CD14-positive monocyte (primary cell): Measurements from ENCODE around the gene UQCRH. TPM values are rescaled to one million over a fixed set of nuclear protein-coding genes. Genes with fewer than 3 reads are reported as not detected.
"Not testable (repeated sequence)": the region's sequence is repeated elsewhere in the genome, so short reads cannot be mapped to it uniquely, and the experiment has no call there.

Experiments used
- DNase-seq, 3 donors: peaks; one replicate each; pipeline ENCODE4 v3.0.0-alpha.2; 2011 to 2022
- H2AFZ ChIP-seq: 2 replicates; pipeline ENCODE4 v1.6.0; 2012; ENCODE audit warnings: mild to moderate bottlenecking, low read depth, low read length, inconsistent platforms; ENCODE audit not compliant: insufficient read depth, poor library complexity, severe bottlenecking
- H3K27ac ChIP-seq, 2 donors: 1 replicate in 1 of 2; 2 replicates in 1 of 2; pipeline ENCODE4 v1.5.1; 2012 to 2013; ENCODE audit warnings: low read length in 2 of 2, control low read depth in 1 of 2, inconsistent platforms in 1 of 2, low read depth in 1 of 2, mild to moderate bottlenecking in 1 of 2
- H3K27me3 ChIP-seq, 2 donors: one replicate each; pipeline versions ENCODE4 v1.6.0 to v1.6.1; 2011 to 2013; ENCODE audit warnings: low read length in 2 of 2; ENCODE audit not compliant: control insufficient read depth in 2 of 2, insufficient read depth in 2 of 2
- H3K36me3 ChIP-seq, 2 donors: replicated peaks in 1 of 2; 1 replicate in 1 of 2; 2 replicates in 1 of 2; pipeline versions ENCODE4 v1.5.1 to v1.6.1; 2012 to 2013; ENCODE audit warnings: low read length in 2 of 2, control low read depth in 1 of 2, inconsistent platforms in 1 of 2, mild to moderate bottlenecking in 1 of 2; ENCODE audit not compliant: insufficient read depth in 2 of 2, control insufficient read depth in 1 of 2
- H3K4me1 ChIP-seq, 2 donors: 1 replicate in 1 of 2; 2 replicates in 1 of 2; pipeline versions ENCODE4 v1.5.1 to v1.6.1; 2012 to 2013; ENCODE audit warnings: low read length in 2 of 2, control low read depth in 1 of 2, inconsistent platforms in 1 of 2, mild to moderate bottlenecking in 1 of 2, moderate library complexity in 1 of 2; ENCODE audit not compliant: insufficient read depth in 2 of 2, control insufficient read depth in 1 of 2
- H3K4me2 ChIP-seq: replicated peaks from 2 replicates; pipeline ENCODE3; 2012; ENCODE audit warnings: low read length, moderate library complexity, mild to moderate bottlenecking; ENCODE audit not compliant: poor library complexity, severe bottlenecking; ENCODE audit errors: extremely low read depth
- H3K4me3 ChIP-seq, 3 experiments: fragments of 200-600 bp in 1 of 3; sonication (generic) in 1 of 3; replicated peaks in 1 of 3; 1 replicate in 2 of 3; 2 replicates in 1 of 3; pipeline ENCODE4 v1.5.1; 2011 to 2013; ENCODE audit warnings: low read length in 3 of 3, mild to moderate bottlenecking in 3 of 3, control low read depth in 2 of 3, low read depth in 2 of 3, inconsistent platforms in 1 of 3, moderate library complexity in 1 of 3
- H3K79me2 ChIP-seq: 2 replicates; pipeline ENCODE4 v1.6.0; 2012; ENCODE audit warnings: mild to moderate bottlenecking, control low read depth, inconsistent platforms, low read length, moderate library complexity; ENCODE audit not compliant: insufficient read depth
- H3K9ac ChIP-seq: 2 replicates; pipeline ENCODE4 v1.6.0; 2017; ENCODE audit warnings: low read length, mild to moderate bottlenecking; ENCODE audit not compliant: insufficient read depth, poor library complexity, severe bottlenecking
- H3K9me3 ChIP-seq, 2 donors: replicated peaks in 1 of 2; 1 replicate in 1 of 2; 2 replicates in 1 of 2; pipeline versions ENCODE4 v1.5.1 to v1.6.1; 2012 to 2013; ENCODE audit warnings: low read length in 2 of 2, control low read depth in 1 of 2; ENCODE audit not compliant: control insufficient read depth in 1 of 2, insufficient read depth in 1 of 2
- H4K20me1 ChIP-seq: 2 replicates; pipeline ENCODE4 v1.6.0; 2012; ENCODE audit warnings: mild to moderate bottlenecking, low read length, control low read depth, moderate library complexity; ENCODE audit not compliant: insufficient read depth
- H3K27ac Mint-ChIP-seq, 7 donors: one replicate each; pipeline ENCODE4 v1.8.0; 2020; ENCODE audit warnings: mild to moderate bottlenecking in 7 of 7, mixed read lengths in 7 of 7, moderate library complexity in 6 of 7, inconsistent platforms in 2 of 7
- H3K27me3 Mint-ChIP-seq, 3 donors: one replicate each; pipeline ENCODE4 v1.8.0; 2021 to 2022; ENCODE audit warnings: low read depth in 3 of 3, mild to moderate bottlenecking in 3 of 3, mixed read lengths in 3 of 3, moderate library complexity in 3 of 3, inconsistent platforms in 1 of 3
- H3K36me3 Mint-ChIP-seq, 2 donors: one replicate each; pipeline ENCODE4 v1.8.0; 2020; ENCODE audit warnings: mixed read lengths in 2 of 2, inconsistent platforms in 1 of 2, mild to moderate bottlenecking in 1 of 2
- H3K4me1 Mint-ChIP-seq: one replicate; pipeline ENCODE4 v1.8.0; 2020; ENCODE audit warnings: mild to moderate bottlenecking, mixed read lengths
- H3K4me3 Mint-ChIP-seq, 2 donors: one replicate each; pipeline ENCODE4 v1.8.0; 2020; ENCODE audit warnings: mild to moderate bottlenecking in 2 of 2, mixed read lengths in 2 of 2, moderate library complexity in 1 of 2
- H3K9me3 Mint-ChIP-seq, 7 donors: one replicate each; pipeline ENCODE4 v1.8.0; 2020 to 2022; ENCODE audit warnings: mixed read lengths in 7 of 7, mild to moderate bottlenecking in 6 of 7, moderate library complexity in 6 of 7, inconsistent platforms in 2 of 7
- WGBS: methylation state at CpG from one replicate; pipeline ENCODE4 v1.1.5; 2013; ENCODE audit warnings: missing lambda C conversion rate; ENCODE audit not compliant: insufficient coverage; 5-methylcytosine and 5-hydroxymethylcytosine counted together
- intact Hi-C, 2 donors: fragments of 100-400 bp; cut with micrococcal nuclease; formaldehyde crosslinking; loops; one replicate each; pipeline versions ENCODE4 v1.15.0 to v1.15.1; 2023
- polyA plus RNA-seq, 3 donors: library from polyadenylated mRNA; depleted of rRNA in 1 of 3; unstranded in 2 of 3; stranded (reverse) in 1 of 3; fragments of 300-500 nt in 2 of 3; fragments of >200 nt in 1 of 3; fragmentation: Illumina TruSeq in 2 of 3; gene quantifications; 1 replicate in 2 of 3; 2 replicates in 1 of 3; pipeline ENCODE4 v1.2.3, GENCODE V29; 2012 to 2021
- TF ChIP-seq, protein P1 (sequence below): fragments of 200-600 bp; IDR thresholded peaks from one replicate; pipeline ENCODE4 v1.8.0; 2022; ENCODE audit warnings: antibody characterized with exemption, mild to moderate bottlenecking

The UQCRH gene
- polyA plus RNA-seq, 3 donors = 261 to 341 (median 266) TPM

DNA sequence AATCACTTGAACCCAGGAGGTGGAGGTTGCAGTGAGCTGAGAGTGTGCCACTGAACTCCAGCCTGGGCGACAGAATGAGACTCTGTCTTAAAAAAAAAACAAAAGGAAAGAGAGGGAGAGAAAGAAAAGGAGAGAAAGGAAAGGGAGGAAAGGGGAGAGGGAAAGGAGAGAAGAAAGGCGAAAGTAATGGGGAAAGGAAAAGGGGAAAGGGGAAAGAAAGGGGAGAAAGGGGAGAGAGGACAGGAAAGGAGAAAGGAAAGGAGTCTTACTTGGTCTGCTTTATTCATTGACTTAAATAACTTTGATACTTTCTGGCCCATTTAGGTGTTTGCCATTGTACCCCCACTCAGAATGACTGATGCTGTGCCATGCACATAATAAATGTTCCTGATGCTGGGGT, 48.9 kb downstream of the UQCRH start:
- H3K79me2 ChIP-seq = no peaks in the 10 kb centered on the region
- intact Hi-C loops = loop anchor here (5.0 kb wide), 2 partner anchors 40 to 105 kb away; partner anchors contain the start of gene RAD54L (in 1 of the 2)
- TF ChIP-seq, protein P1, sequence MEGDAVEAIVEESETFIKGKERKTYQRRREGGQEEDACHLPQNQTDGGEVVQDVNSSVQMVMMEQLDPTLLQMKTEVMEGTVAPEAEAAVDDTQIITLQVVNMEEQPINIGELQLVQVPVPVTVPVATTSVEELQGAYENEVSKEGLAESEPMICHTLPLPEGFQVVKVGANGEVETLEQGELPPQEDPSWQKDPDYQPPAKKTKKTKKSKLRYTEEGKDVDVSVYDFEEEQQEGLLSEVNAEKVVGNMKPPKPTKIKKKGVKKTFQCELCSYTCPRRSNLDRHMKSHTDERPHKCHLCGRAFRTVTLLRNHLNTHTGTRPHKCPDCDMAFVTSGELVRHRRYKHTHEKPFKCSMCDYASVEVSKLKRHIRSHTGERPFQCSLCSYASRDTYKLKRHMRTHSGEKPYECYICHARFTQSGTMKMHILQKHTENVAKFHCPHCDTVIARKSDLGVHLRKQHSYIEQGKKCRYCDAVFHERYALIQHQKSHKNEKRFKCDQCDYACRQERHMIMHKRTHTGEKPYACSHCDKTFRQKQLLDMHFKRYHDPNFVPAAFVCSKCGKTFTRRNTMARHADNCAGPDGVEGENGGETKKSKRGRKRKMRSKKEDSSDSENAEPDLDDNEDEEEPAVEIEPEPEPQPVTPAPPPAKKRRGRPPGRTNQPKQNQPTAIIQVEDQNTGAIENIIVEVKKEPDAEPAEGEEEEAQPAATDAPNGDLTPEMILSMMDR = no peak
- no peak overlapping the region for H3K4me3 Mint-ChIP-seq
- no peak overlapping the region for H2AFZ ChIP-seq
- H3K27me3 Mint-ChIP-seq = no peaks in the 10 kb centered on the region
- H4K20me1 ChIP-seq = no peaks in the 10 kb centered on the region
- no peak overlapping the region for H3K9ac ChIP-seq
- DNase-seq = no peak
- H3K9me3 Mint-ChIP-seq = peaks cover 0 to 2% (median 0%) of the 10 kb centered on the region in 7 donors
- H3K27me3 ChIP-seq = no peaks in the 10 kb centered on the region
- H3K4me2 ChIP-seq = no peak overlapping the region
- peaks cover 10 to 15% of the 10 kb centered on the region in 2 donors for H3K4me1 ChIP-seq
- no peak overlapping the region for H3K27ac ChIP-seq
- 100% methylated on average over 2 of the region's 2 CpGs for WGBS
- no peak overlapping the region for H3K4me3 ChIP-seq
- H3K9me3 ChIP-seq = no peaks in the 10 kb centered on the region
- peaks cover 21% of the 10 kb centered on the region for H3K4me1 Mint-ChIP-seq
- peak overlapping the region in 2 of 7 donors; percentile 10 to 41 for H3K27ac Mint-ChIP-seq
- peaks cover 47 to 80% of the 10 kb centered on the region in 2 donors for H3K36me3 Mint-ChIP-seq
- peaks cover 52 to 70% of the 10 kb centered on the region in 2 donors for H3K36me3 ChIP-seq

- not testable (repeated sequence) for H3K27me3 ChIP-seq, H3K9ac ChIP-seq, H3K4me2 ChIP-seq, H3K27me3 Mint-ChIP-seq, H3K79me2 ChIP-seq, H3K9me3 ChIP-seq, H4K20me1 ChIP-seq, H3K9me3 Mint-ChIP-seq, H3K4me1 ChIP-seq, H3K27ac ChIP-seq, DNase-seq, H2AFZ ChIP-seq, H3K4me1 Mint-ChIP-seq, H3K4me3 Mint-ChIP-seq, H3K4me3 ChIP-seq
- intact Hi-C loops = loop anchor here in 1 of 2 donors (5.0 kb wide), 1 partner anchor 51 kb away; no protein-coding TSS in a partner anchor
- 100% methylated on average over 1 of the region's 5 CpGs for WGBS
- Mint-ChIP-seq H3K36me3 (peaks cover 51 to 79% of the 10 kb centered on the region in 2 donors), H3K27ac (peak overlapping the region in 1 of 7 donors; percentile 40)
- H3K36me3 ChIP-seq = peaks cover 53 to 81% of the 10 kb centered on the region in 2 donors
Measured at GRCh38 chr1:46355920-46356319, 52.4 kb downstream of the UQCRH start.
